ENCODE measurements around the gene RNF212. TPM values are rescaled to one million over a fixed set of nuclear protein-coding genes. Genes with fewer than 3 reads are reported as not detected.

Gene RNF212
- total RNA-seq, 4 donors from 2014 or later: 3.7 to 16.1 (median 7.3) TPM

GRCh38 chr4:1023075-1023640 is 90.2 kb downstream of the RNF212 start:
- TF ChIP-seq, protein P1, sequence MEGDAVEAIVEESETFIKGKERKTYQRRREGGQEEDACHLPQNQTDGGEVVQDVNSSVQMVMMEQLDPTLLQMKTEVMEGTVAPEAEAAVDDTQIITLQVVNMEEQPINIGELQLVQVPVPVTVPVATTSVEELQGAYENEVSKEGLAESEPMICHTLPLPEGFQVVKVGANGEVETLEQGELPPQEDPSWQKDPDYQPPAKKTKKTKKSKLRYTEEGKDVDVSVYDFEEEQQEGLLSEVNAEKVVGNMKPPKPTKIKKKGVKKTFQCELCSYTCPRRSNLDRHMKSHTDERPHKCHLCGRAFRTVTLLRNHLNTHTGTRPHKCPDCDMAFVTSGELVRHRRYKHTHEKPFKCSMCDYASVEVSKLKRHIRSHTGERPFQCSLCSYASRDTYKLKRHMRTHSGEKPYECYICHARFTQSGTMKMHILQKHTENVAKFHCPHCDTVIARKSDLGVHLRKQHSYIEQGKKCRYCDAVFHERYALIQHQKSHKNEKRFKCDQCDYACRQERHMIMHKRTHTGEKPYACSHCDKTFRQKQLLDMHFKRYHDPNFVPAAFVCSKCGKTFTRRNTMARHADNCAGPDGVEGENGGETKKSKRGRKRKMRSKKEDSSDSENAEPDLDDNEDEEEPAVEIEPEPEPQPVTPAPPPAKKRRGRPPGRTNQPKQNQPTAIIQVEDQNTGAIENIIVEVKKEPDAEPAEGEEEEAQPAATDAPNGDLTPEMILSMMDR (IDR thresholded peaks at IDR 0.05; ENCODE audit: low read depth): no peak

DNA sequence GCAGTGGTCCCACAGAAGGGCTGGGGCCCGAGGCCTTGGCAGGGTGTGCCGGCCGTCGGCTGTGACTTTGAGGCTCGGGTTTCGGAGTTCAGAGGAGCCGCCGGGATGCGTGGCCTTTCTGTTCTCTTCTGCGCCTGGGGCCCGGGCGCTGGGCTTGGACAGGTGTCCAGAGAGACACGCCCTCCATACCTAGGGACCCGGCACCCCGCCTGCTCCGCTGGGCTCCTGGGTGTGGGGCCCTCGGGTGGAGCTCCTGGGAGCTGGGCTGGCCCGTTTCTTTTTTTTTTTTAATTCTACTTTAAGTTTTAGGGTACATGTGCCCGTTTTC is 90.7 kb downstream of the RNF212 start:
- TF ChIP-seq, protein P1 (IDR thresholded peaks at IDR 0.05; ENCODE audit: low read depth): no peak

- TF ChIP-seq, protein P1 (IDR thresholded peaks at IDR 0.05; ENCODE audit: low read depth): no peak
These were observed 91.2 kb downstream of the RNF212 start for GRCh38 chr4:1022051-1022738.

Small RNAs within 50 kb of the gene (small RNA-seq; reads per million reads assigned to genes)
- not detected for gene RF00554

Other genes with a start within 250 kb of the RNF212 start
- gene GAK, start 181.2 kb downstream of the RNF212 start, total RNA-seq: 100 to 1,000 TPM in 1 of 4 donors, 10 to 100 TPM in 3; 37.3 to 124 (median 58.7) TPM
- 10 to 100 TPM; 18.5 to 38.1 (median 21.4) TPM for gene TMEM175, start 181.1 kb downstream of the RNF212 start, total RNA-seq
- 10 to 100 TPM in 1 of 4 donors, 1 to 10 TPM in 3; 2.9 to 12.2 (median 5.5) TPM for gene DGKQ, start 140.0 kb downstream of the RNF212 start, total RNA-seq
- gene IDUA, start 126.5 kb downstream of the RNF212 start, total RNA-seq: 10 to 100 TPM in 2 of 4 donors, 1 to 10 TPM in 2; 6.7 to 25.8 (median 13.3) TPM
- gene SLC26A1, start 120.2 kb downstream of the RNF212 start, total RNA-seq: under 1 TPM in 2 of 4 donors, not detected in 2; 0.44 to 0.57 TPM
- 100 to 1,000 TPM in 1 of 4 donors, 10 to 100 TPM in 3; 12.6 to 113 (median 22.7) TPM for gene FGFRL1, start 101.9 kb downstream of the RNF212 start, total RNA-seq
- 10 to 100 TPM; 14.3 to 67.2 (median 46.4) TPM for gene SPON2, start 59.0 kb upstream of the RNF212 start, total RNA-seq
- 100 to 1,000 TPM in 3 of 4 donors, 10 to 100 TPM in 1; 89.9 to 169 (median 107) TPM for gene CTBP1, start 135.6 kb upstream of the RNF212 start, total RNA-seq
- 10 to 100 TPM; 33.1 to 60.1 (median 50.5) TPM for gene MAEA, start 176.3 kb upstream of the RNF212 start, total RNA-seq
- 10 to 100 TPM in 3 of 4 donors, 1 to 10 TPM in 1; 9.8 to 40.1 (median 14.5) TPM for gene UVSSA, start 233.6 kb upstream of the RNF212 start, total RNA-seq